Astrocyte of the spinal cord (primary cell): Measurements from ENCODE around the gene FRAS1.
"Not testable (repeated sequence)": the region's sequence is repeated elsewhere in the genome, so short reads cannot be mapped to it uniquely, and the experiment has no call there.

Experiments used
- DNase-seq: peaks from one replicate; pipeline ENCODE4 v3.0.0; 2011; ENCODE audit warnings: low read depth, low spot score
- H3K4me3 ChIP-seq: 2 replicates; pipeline ENCODE4 v1.5.1; 2011; ENCODE audit warnings: low read depth, mild to moderate bottlenecking, low read length, moderate library complexity
- in situ Hi-C: cut with HindIII; loops from 2 replicates; pipeline ENCODE4 v1.10.0; 2017; ENCODE audit warnings: low sequenced_read_pairs
- TF ChIP-seq, protein P1 (sequence below): IDR thresholded peaks from 2 replicates; pipeline ENCODE4 v1.5.1; 2012; ENCODE audit warnings: low read depth, mild to moderate bottlenecking, low read length, inconsistent platforms

Gene FRAS1

DNA sequence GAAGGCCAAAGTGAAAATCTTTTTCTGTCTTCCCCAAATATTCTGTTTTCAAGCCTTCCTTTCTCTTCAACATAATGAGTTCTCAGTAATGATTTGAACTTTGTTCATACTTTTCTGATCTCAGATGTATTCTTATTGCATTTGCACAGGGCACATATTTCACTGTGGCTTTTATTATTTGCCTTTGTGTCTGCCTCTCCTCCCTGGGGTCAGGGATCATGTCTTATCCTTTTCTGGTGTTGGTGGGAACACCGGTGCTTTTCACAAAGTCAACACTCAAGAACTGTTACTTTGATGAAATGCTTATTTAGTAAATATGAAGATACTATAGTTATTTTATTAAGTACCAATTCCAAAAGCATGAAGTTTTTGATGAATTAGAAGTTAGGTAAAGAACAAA, 143.8 kb downstream of the FRAS1 start:
- in situ Hi-C loops: no loop called here

DNA sequence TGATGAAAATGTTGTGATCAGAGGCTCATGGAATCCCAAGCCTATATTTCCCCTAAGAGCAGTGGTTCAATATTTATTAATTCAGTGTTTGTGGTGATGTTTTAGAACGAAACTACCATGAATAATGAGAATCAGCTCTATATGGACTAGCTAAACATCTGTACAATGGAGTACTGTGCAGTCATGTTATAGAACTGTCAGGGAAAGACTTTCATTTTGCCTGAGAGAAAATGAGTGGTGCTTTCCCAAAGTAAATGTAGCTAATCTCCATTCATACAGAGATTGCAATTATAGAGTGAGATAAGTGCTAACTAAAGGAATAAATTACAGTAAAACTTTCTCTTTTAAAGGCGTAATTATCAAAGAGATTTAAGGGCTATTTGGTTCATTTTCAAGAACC, 147.1 kb downstream of the FRAS1 start:
- TF ChIP-seq, protein P1, sequence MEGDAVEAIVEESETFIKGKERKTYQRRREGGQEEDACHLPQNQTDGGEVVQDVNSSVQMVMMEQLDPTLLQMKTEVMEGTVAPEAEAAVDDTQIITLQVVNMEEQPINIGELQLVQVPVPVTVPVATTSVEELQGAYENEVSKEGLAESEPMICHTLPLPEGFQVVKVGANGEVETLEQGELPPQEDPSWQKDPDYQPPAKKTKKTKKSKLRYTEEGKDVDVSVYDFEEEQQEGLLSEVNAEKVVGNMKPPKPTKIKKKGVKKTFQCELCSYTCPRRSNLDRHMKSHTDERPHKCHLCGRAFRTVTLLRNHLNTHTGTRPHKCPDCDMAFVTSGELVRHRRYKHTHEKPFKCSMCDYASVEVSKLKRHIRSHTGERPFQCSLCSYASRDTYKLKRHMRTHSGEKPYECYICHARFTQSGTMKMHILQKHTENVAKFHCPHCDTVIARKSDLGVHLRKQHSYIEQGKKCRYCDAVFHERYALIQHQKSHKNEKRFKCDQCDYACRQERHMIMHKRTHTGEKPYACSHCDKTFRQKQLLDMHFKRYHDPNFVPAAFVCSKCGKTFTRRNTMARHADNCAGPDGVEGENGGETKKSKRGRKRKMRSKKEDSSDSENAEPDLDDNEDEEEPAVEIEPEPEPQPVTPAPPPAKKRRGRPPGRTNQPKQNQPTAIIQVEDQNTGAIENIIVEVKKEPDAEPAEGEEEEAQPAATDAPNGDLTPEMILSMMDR: no peak

More for the DNA sequence above, 143.8 kb downstream of the FRAS1 start:
- TF ChIP-seq, protein P1: no peak
- DNase-seq: no peak
- H3K4me3 ChIP-seq: no peak overlapping the region

DNA sequence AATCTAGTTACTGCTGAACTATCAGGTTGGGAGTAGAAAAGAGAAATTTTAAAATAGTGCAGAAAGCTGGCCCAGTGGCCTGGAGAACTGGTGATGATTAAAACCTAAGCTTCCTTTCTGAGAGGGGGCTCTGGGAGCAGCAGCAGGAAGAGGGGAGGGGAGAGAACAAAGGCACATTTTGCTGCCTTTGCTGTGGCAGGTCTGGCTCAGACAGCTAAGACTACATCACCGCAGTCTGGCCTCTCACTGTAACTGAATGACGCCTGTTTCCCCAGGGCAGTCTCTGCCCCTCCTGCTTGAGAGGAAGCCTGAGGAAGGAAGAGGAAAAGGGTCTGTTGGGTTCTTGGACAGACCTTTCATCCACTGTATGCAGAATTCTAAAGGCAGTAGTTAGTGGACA, 148.5 kb downstream of the FRAS1 start:
- DNase-seq: no peak
- no peak overlapping the region for H3K4me3 ChIP-seq
- TF ChIP-seq, protein P1: no peak
- in situ Hi-C loops: no loop called here

More for the DNA sequence above, 147.1 kb downstream of the FRAS1 start:
- no peak overlapping the region for H3K4me3 ChIP-seq
- no peak for DNase-seq
- in situ Hi-C loops: no loop called here

DNA sequence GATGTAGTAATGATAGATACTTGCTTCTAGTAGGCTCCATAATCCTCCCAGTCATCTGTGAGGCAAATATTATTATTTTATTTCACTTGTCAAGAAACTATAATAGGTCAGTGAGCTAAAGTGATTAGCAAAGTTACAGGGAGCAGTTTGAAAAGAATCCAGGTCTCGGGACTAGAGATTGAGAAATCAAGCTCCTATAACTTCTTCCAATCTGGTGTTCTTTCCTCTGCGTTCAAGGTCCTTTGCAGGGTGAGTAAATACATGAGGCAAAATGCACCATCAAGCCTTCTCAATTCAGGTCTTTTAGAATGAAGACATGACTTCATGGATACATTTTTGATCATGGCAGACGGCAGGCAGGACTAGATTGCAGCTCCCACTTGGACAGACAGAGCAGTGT, 150.4 kb downstream of the FRAS1 start:
- no peak for DNase-seq
- TF ChIP-seq, protein P1: no peak
- no peak overlapping the region for H3K4me3 ChIP-seq
- in situ Hi-C loops: no loop called here

DNA sequence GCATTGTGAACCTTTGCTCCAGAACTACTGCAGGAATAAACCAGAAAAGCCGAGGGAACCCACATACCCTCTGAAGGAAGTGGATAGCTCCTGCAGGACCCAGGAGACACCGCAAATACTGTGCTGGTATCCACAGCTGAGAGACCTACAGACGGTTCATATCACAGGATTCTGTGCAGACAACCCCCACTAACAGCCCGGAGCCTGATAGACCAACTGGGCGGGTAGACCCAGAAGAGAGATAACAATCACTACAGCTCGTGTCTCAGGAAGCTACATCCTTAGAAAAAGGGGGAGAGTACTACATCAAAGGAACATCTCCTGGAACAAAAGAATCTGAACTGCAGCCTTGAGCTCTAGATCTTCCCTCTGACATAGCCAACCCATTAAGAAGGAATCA, 150.8 kb downstream of the FRAS1 start:
- DNase-seq: no peak
- no peak overlapping the region for H3K4me3 ChIP-seq
- TF ChIP-seq, protein P1: no peak
- in situ Hi-C loops: no loop called here

DNA sequence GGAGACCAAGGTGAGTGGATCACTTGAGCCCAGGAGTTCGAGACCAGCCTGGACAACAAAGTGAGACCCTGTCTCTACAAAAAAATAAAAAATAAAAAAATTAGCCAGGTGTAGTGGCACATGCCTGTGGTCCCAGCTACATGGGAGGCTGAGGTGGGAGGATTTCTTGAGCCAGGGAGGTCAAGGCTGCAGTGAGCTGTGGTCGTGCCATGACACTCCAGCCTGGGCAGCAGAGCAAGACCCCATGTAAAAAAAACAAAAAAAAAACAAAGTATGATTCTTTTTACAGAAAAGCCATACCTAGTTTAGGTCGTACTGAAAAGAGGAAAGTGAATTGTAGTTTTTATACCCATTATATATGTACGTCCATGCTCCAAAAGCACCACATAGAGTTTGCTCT, 151.8 kb downstream of the FRAS1 start:
- DNase-seq, H3K4me3 ChIP-seq, in situ Hi-C loops: not testable (repeated sequence)

DNA sequence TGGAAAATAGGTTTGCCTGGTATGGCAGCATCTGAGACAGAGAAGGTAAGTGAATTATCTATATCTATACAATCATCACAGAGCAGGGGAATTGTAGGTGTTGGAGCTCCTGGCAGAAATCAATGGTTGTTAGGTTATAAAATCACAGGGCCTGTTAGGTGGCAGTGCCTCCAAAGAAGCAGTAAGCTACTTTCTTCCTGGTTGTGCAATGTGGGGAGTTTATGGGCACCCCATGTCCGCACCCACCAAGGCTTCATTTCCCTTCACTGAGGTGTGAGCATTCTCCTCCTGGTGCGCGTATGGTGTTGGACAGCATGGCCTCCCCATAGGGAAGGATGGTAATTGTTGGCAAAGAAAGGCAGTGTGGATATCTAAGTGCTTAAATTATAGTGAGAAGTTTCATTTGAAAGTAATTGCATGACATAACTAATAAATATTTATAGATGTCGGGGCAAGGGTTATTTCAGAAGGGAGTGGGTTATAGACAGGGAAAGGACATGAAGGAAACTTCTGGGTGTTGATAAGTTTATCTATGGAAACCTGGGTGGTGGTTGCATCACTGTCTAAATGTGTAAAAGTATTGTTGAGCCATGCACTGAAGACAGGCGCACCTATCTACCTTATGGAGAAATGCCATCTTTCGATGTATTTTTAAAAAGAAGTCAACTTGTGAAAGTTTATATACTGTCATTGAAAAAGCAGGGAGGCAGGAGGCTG, 153.7 kb downstream of the FRAS1 start:
- TF ChIP-seq, protein P1: no peak
- in situ Hi-C loops: no loop called here
- H3K4me3 ChIP-seq: no peak overlapping the region
- no peak for DNase-seq
